Globus pallidus (tissue), 1 donor: Measurements from ENCODE around the gene FOXP4.

Experiments used
- DNase-seq: peaks from one replicate; pipeline ENCODE4 v3.0.0-alpha.2; 2015; ENCODE audit warnings: low spot score

Gene FOXP4

GRCh38 chr6:41519745-41520699 lies 26.2 kb upstream of the FOXP4 start:
- no peak for DNase-seq

- no peak for DNase-seq
Observed at GRCh38 chr6:41522780-41523548, 23.2 kb upstream of the FOXP4 start.

GRCh38 chr6:41523915-41524633 lies 22.1 kb upstream of the FOXP4 start:
- no peak for DNase-seq

- no peak for DNase-seq
Observed at GRCh38 chr6:41524634-41525011, 21.6 kb upstream of the FOXP4 start.

- DNase-seq: no peak
Observed at GRCh38 chr6:41527721-41528408, 18.3 kb upstream of the FOXP4 start.

GRCh38 chr6:41528409-41528963 lies 17.7 kb upstream of the FOXP4 start:
- DNase-seq: no peak

GRCh38 chr6:41529049-41529448 lies 17.1 kb upstream of the FOXP4 start:
- no peak for DNase-seq

GRCh38 chr6:41529970-41530369 lies 16.2 kb upstream of the FOXP4 start:
- DNase-seq: no peak

GRCh38 chr6:41530476-41530875 lies 15.7 kb upstream of the FOXP4 start:
- no peak for DNase-seq

- no peak for DNase-seq
Observed at GRCh38 chr6:41531016-41531415, 15.2 kb upstream of the FOXP4 start.

- no peak for DNase-seq
Observed at GRCh38 chr6:41531591-41532582, 14.3 kb upstream of the FOXP4 start.

GRCh38 chr6:41535766-41536165 lies 10.4 kb upstream of the FOXP4 start:
- no peak for DNase-seq

- no peak for DNase-seq
Observed at GRCh38 chr6:41536795-41537758, 9.1 kb upstream of the FOXP4 start.

GRCh38 chr6:41538556-41539182 lies 7.5 kb upstream of the FOXP4 start:
- no peak for DNase-seq

GRCh38 chr6:41539204-41539603 lies 7.0 kb upstream of the FOXP4 start:
- DNase-seq: no peak

- DNase-seq: no peak
Observed at GRCh38 chr6:41541364-41541763, 4.8 kb upstream of the FOXP4 start.

GRCh38 chr6:41543087-41543486 lies 3.1 kb upstream of the FOXP4 start:
- no peak for DNase-seq

- DNase-seq: no peak
Observed at GRCh38 chr6:41545247-41545702, 906 bp upstream of the FOXP4 start.

- DNase-seq: no peak
Observed at GRCh38 chr6:41546475-41546865, 289 bp downstream of the FOXP4 start.
